HepG2 (cell line): ENCODE measurements around the gene CNOT10. TPM values are rescaled to one million over a fixed set of nuclear protein-coding genes. Genes with fewer than 3 reads are reported as not detected.
A peak's percentile ranks its signal among the peaks of the same experiment; 100 is the strongest.

Experiments used
- ATF4 ChIP-seq, 2 experiments: fragments of 450-650 bp in 1 of 2; sonication (generic) in 1 of 2; formaldehyde crosslinking; IDR thresholded peaks; 2 replicates each; pipeline versions ENCODE4 v1.5.0 to v1.8.0; 2020 to 2022; ENCODE audit warnings: mild to moderate bottlenecking in 1 of 2, missing genetic modification reagents in 1 of 2
- ATF7 ChIP-seq, 2 experiments: fragments of 450-650 bp in 1 of 2; sonication (generic) in 1 of 2; formaldehyde crosslinking in 1 of 2; IDR thresholded peaks; 2 replicates each; pipeline versions ENCODE4 v1.4.0 to v1.6.1; 2016 to 2020; ENCODE audit warnings: antibody characterized with exemption in 1 of 2, mild to moderate bottlenecking in 1 of 2, missing genetic modification reagents in 1 of 2
- EEA1 ChIP-seq: sonication (generic); formaldehyde crosslinking; IDR thresholded peaks from 2 replicates; pipeline ENCODE4 v1.5.1; 2020; ENCODE audit warnings: mild to moderate bottlenecking, missing genetic modification reagents, borderline replicate concordance
- EP300 ChIP-seq, 3 experiments: sonication (generic) in 1 of 3; formaldehyde crosslinking in 1 of 3; IDR thresholded peaks; 2 replicates each; pipeline versions ENCODE4 v1.5.1 to v1.6.1; 2011 to 2020; ENCODE audit warnings: low read depth in 2 of 3, low read length in 2 of 3, borderline replicate concordance in 1 of 3, improper control_type of control experiment in 1 of 3, mild to moderate bottlenecking in 1 of 3, missing genetic modification reagents in 1 of 3, moderate library complexity in 1 of 3
- HOXA5 ChIP-seq: sonication (generic); formaldehyde crosslinking; IDR thresholded peaks from 2 replicates; pipeline ENCODE4 v1.4.0; 2020; ENCODE audit warnings: missing genetic modification reagents
- KLF11 ChIP-seq: IDR thresholded peaks from 2 replicates; pipeline ENCODE4 v1.6.1; 2016; ENCODE audit warnings: missing compliant biosample characterization
- NCOA2 ChIP-seq: sonication (generic); formaldehyde crosslinking; IDR thresholded peaks from 2 replicates; pipeline ENCODE4 v1.8.0; 2022; ENCODE audit warnings: inconsistent platforms
- ZBTB33 ChIP-seq: sonication (generic); formaldehyde crosslinking; IDR thresholded peaks from 2 replicates; pipeline ENCODE4 v1.4.0; 2020; ENCODE audit warnings: missing genetic modification reagents
- ZBTB42 ChIP-seq: sonication (generic); formaldehyde crosslinking; IDR thresholded peaks from 2 replicates; pipeline ENCODE4 v1.5.0; 2020; ENCODE audit warnings: mild to moderate bottlenecking, missing genetic modification reagents
- ZKSCAN5 ChIP-seq: sonication (generic); formaldehyde crosslinking; IDR thresholded peaks from 2 replicates; pipeline ENCODE4 v1.5.1; 2020; ENCODE audit warnings: mild to moderate bottlenecking, missing genetic modification reagents
- ZNF101 ChIP-seq: sonication (generic); formaldehyde crosslinking; IDR thresholded peaks from 2 replicates; pipeline ENCODE4 v1.4.0; 2020; ENCODE audit warnings: mild to moderate bottlenecking, low read depth, missing genetic modification reagents, borderline replicate concordance
- ZNF367 ChIP-seq: sonication (generic); formaldehyde crosslinking; IDR thresholded peaks from 2 replicates; pipeline ENCODE4 v1.4.0; 2020; ENCODE audit warnings: missing genetic modification reagents, borderline replicate concordance
- ZNF644 ChIP-seq: IDR thresholded peaks from 2 replicates; pipeline ENCODE4 v1.6.1; 2016; ENCODE audit warnings: low read depth
- ZNF674 ChIP-seq: sonication (generic); formaldehyde crosslinking; IDR thresholded peaks from 2 replicates; pipeline ENCODE4 v1.5.0; 2020; ENCODE audit warnings: low read depth, mild to moderate bottlenecking, missing genetic modification reagents
- ZNF746 ChIP-seq: sonication (generic); formaldehyde crosslinking; IDR thresholded peaks from 2 replicates; pipeline ENCODE4 v1.8.0; 2022; ENCODE audit warnings: mild to moderate bottlenecking, missing genetic modification reagents
- polyA plus RNA-seq, 8 experiments: library from polyadenylated mRNA; depleted of rRNA in 3 of 8; stranded (reverse) in 7 of 8; unstranded in 1 of 8; fragments of >200 nt; fragmentation: Illumina TruSeq in 4 of 8; extraction: Trizol in 4 of 8; gene quantifications; 2 replicates each; pipeline versions ENCODE4 v1.2.1 to v1.2.3, GENCODE V29; 2011 to 2016; ENCODE audit warnings: low read depth in 4 of 8, missing spikeins in 1 of 8, mixed read lengths in 1 of 8; ENCODE audit not compliant: insufficient read depth in 1 of 8
- total RNA-seq, 5 experiments: library from RNA; depleted of rRNA; stranded (reverse); fragments of >200 nt; fragmentation: Illumina TruSeq; extraction: Trizol; gene quantifications; 2 replicates each; pipeline ENCODE4 v1.2.3, GENCODE V29; 2016; ENCODE audit warnings: low read depth in 1 of 5
- TF ChIP-seq, protein P1 (sequence below): sonication (generic); formaldehyde crosslinking; IDR thresholded peaks from 2 replicates; pipeline ENCODE4 v1.4.0; 2020; ENCODE audit warnings: missing genetic modification reagents, borderline replicate concordance
- TF ChIP-seq, protein P2 (sequence below): sonication (generic); formaldehyde crosslinking; IDR thresholded peaks from 2 replicates; pipeline ENCODE4 v1.4.0; 2020; ENCODE audit warnings: mild to moderate bottlenecking, missing genetic modification reagents
- TF ChIP-seq, protein P3 (sequence below): sonication (generic); formaldehyde crosslinking; conservative IDR thresholded peaks from 2 replicates; pipeline ENCODE4 v1.8.0; 2022; ENCODE audit warnings: mild to moderate bottlenecking, moderate library complexity, missing genetic modification reagents

Gene CNOT10
- total and polyA plus RNA-seq, 2 of the 13 experiments (the other 11 are each of a cell fraction or from before 2014, with no cell fraction given) = 21.2 to 34.1 TPM

DNA sequence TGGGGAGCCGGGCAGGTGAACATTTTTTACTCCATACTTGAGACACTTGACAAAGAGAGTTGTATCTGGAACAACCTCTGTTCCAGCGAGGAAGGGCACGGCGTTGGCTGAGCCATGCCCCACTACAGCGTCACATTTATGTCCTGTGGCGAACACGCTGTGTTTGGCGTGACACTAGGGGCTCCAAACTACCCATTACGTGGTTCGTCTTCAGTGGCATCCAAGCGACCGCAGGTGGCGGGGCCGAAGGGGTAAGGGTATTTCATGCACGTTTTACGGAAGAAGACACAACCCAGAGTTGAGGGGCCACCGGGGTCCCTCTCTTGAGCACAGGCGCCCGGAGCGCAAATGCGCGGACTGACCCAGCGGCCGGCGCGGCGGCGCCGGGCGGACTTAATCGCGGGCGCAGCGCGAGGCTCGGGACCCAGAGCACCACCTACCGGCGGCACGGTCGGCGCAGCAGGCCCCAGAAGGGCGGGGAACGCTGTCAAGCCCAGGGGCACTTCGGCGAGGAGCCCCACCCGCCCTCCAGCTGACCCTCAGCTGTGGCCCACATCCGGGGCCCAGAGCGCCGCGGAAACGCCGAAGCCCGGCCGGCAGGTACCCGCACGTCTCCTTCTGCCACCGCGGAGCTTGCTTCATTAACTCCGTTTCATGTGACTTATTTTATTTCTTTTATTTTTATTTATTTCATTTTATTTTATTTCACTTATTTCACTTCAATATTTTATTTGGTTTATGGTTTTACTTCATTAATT lies 96.4 kb downstream of the CNOT10 start (continued):
- TF ChIP-seq, protein P1, sequence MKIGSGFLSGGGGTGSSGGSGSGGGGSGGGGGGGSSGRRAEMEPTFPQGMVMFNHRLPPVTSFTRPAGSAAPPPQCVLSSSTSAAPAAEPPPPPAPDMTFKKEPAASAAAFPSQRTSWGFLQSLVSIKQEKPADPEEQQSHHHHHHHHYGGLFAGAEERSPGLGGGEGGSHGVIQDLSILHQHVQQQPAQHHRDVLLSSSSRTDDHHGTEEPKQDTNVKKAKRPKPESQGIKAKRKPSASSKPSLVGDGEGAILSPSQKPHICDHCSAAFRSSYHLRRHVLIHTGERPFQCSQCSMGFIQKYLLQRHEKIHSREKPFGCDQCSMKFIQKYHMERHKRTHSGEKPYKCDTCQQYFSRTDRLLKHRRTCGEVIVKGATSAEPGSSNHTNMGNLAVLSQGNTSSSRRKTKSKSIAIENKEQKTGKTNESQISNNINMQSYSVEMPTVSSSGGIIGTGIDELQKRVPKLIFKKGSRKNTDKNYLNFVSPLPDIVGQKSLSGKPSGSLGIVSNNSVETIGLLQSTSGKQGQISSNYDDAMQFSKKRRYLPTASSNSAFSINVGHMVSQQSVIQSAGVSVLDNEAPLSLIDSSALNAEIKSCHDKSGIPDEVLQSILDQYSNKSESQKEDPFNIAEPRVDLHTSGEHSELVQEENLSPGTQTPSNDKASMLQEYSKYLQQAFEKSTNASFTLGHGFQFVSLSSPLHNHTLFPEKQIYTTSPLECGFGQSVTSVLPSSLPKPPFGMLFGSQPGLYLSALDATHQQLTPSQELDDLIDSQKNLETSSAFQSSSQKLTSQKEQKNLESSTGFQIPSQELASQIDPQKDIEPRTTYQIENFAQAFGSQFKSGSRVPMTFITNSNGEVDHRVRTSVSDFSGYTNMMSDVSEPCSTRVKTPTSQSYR (CRISPR knock-in tag) = no peak
- TF ChIP-seq, protein P2, sequence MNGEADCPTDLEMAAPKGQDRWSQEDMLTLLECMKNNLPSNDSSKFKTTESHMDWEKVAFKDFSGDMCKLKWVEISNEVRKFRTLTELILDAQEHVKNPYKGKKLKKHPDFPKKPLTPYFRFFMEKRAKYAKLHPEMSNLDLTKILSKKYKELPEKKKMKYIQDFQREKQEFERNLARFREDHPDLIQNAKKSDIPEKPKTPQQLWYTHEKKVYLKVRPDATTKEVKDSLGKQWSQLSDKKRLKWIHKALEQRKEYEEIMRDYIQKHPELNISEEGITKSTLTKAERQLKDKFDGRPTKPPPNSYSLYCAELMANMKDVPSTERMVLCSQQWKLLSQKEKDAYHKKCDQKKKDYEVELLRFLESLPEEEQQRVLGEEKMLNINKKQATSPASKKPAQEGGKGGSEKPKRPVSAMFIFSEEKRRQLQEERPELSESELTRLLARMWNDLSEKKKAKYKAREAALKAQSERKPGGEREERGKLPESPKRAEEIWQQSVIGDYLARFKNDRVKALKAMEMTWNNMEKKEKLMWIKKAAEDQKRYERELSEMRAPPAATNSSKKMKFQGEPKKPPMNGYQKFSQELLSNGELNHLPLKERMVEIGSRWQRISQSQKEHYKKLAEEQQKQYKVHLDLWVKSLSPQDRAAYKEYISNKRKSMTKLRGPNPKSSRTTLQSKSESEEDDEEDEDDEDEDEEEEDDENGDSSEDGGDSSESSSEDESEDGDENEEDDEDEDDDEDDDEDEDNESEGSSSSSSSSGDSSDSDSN (CRISPR knock-in tag) = peak; percentile 88
- TF ChIP-seq ZKSCAN5 (CRISPR knock-in tag) (no peak), EEA1 (no peak; the same call in 1 of the 2 replicates), ZNF644 (CRISPR knock-in tag) (no peak), ATF4 (CRISPR knock-in tag; IDR thresholded peaks at IDR 0.05) (peak in 1 of 2 experiments; percentile 52; a peak in 1 of 4 replicates), HOXA5 (CRISPR knock-in tag) (0 out of 2 replicates have a peak, but pooled peaks have one; percentile 34), NCOA2 (no peak), KLF11 (CRISPR knock-in tag) (no peak), EP300 (IDR thresholded peaks at IDR 0.05; ENCODE audit: low read depth in 2 of 2, low read length in 2 of 2) (peak in 1 of 2 experiments; percentile 51; a peak in 1 of 4 replicates), EP300 (CRISPR knock-in tag; IDR thresholded peaks at IDR 0.05; ENCODE audit: borderline replicate concordance) (no peak), ZBTB33 (CRISPR knock-in tag) (peak; percentile 65), ZNF746 (CRISPR knock-in tag) (no peak), ZNF101 (no peak), ZNF674 (no peak), ATF7 (IDR thresholded peaks at IDR 0.05) (no peak), ATF7 (CRISPR knock-in tag; IDR thresholded peaks at IDR 0.05) (no peak), ZNF367 (CRISPR knock-in tag) (no peak), ZBTB42 (no peak)
- TF ChIP-seq, protein P3, sequence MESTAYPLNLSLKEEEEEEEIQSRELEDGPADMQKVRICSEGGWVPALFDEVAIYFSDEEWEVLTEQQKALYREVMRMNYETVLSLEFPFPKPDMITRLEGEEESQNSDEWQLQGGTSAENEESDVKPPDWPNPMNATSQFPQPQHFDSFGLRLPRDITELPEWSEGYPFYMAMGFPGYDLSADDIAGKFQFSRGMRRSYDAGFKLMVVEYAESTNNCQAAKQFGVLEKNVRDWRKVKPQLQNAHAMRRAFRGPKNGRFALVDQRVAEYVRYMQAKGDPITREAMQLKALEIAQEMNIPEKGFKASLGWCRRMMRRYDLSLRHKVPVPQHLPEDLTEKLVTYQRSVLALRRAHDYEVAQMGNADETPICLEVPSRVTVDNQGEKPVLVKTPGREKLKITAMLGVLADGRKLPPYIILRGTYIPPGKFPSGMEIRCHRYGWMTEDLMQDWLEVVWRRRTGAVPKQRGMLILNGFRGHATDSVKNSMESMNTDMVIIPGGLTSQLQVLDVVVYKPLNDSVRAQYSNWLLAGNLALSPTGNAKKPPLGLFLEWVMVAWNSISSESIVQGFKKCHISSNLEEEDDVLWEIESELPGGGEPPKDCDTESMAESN = 0 out of 2 replicates have a peak, but pooled peaks have one; percentile 29
